EH (cell line): Measurements from ENCODE around the gene CCNL1.
A peak's percentile ranks its signal among the peaks of the same experiment; 100 is the strongest.

Source experiments
- DNase-seq: peaks from one replicate; pipeline ENCODE4 v3.0.0-alpha.2; 2015; ENCODE audit warnings: low read depth

The CCNL1 gene

DNA sequence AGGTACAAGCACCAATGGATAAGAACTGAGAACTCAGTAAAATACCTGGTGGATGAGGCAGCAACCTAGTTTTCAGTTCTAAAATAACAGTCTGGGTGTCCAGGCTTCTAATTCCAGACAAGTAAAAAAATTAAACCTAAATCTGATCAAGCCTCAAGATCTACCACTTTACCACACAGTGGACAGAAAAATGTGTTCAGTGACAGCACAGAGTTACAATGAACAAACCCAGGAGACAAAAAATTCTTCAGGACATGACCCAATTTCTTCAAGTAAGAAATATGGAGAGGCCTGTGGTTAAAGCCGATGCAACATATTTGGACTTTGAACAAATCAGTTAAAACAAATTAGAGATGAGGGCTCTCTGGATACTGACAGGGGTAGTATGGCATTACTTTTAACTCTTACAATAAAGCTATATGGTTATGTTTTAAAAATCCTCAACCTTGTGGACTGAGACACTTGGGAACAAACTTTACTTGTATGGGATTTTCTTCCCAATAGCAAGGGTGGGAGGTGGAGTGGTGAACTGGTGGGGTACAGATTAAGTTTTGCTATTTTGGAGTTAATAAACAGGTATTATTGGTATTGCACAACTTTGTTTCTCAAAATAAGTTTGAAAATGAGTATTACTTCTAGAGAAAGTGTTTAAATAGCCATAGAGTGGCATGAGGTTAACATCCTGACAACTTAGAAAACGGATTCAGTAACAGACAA is 14.2 kb downstream of the CCNL1 start:
- peak; percentile 61 for DNase-seq

- no peak for DNase-seq
These were observed 17.6 kb downstream of the CCNL1 start for GRCh38 chr3:157142315-157142714.

GRCh38 chr3:157139938-157140534 is 19.9 kb downstream of the CCNL1 start:
- no peak for DNase-seq

DNA sequence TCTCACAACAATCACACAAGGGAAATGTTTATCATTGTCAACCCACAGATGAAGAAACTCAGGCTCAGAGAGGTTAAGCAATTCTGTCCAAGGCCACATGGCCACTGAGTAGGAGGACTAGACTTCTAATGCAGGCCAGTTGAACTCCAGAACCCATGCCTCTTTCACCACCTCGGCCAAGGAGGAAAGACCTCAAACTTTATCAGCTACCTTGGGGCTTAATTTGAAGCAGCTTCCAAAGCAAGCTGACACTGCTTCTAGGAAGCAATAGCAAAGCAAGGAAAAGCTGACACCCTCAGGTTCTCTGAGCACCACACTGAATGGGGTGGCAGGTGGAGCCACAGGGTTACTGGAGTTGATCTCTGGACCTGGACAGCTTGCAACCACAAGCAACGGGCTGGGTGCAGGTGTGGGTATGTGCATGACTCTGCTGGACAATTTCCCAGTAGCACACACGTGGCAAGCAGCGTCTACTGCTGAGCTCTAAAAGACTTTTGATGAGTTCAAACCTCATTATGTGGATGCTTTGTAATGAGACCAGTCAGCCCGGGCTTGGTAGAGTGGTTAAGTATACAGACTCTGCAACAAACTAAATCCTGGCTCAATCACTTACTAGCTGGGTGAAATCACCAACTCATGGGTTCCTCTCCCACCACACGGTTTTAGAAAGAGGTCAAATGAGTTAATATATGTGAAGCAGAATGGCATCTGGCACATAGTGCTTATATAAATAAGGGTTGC is 23.1 kb downstream of the CCNL1 start:
- DNase-seq = no peak

GRCh38 chr3:157135671-157136396 is 24.1 kb downstream of the CCNL1 start:
- DNase-seq = peak; percentile 38

DNA sequence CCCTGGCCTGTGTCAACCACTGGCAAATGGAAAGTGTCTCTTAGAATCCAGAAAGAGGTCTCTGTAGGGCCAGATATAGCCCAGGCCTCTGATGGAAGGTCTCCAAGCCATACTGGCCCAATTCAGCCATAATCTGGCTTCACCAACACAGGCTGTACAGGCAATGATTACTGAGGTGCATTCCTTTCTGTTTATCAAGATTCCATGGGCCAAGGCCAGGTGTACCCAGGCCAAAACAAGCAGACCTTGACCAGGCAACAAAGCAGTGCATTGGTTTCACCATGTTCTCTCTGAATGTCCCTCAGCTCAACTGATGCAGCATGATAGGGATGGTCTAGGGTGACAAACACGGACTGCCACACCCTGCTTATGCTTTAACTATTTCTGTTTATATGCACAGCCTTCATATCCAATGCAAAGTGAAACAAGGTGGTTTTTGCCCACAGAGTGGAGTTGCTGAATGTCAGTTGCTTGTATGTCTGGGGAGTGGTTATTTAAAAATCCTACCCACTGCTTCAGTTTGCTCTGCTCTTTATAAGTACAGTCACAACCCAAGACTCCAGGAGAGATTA is 25.2 kb downstream of the CCNL1 start:
- DNase-seq = no peak

- DNase-seq = no peak
These were observed 26.3 kb downstream of the CCNL1 start for GRCh38 chr3:157133434-157134320.

DNA sequence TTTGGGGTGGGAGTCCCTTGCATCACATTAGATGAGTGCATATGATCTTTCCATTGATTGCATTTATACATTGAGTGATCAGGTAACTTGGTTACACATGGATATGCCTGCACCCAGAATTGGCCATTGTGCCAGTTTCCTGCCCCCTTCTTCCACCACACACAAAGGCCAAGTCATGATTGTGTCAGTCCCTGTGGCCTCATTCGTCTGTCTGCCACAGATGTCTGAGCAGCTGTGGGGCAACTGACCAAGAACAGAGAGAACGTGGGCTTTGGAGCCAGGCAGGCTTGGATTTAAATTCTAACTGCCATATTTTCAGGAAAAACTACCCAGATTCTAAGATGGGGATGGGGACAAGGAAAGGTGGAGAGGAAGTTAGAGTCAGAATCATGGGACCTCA is 27.0 kb downstream of the CCNL1 start:
- no peak for DNase-seq

DNA sequence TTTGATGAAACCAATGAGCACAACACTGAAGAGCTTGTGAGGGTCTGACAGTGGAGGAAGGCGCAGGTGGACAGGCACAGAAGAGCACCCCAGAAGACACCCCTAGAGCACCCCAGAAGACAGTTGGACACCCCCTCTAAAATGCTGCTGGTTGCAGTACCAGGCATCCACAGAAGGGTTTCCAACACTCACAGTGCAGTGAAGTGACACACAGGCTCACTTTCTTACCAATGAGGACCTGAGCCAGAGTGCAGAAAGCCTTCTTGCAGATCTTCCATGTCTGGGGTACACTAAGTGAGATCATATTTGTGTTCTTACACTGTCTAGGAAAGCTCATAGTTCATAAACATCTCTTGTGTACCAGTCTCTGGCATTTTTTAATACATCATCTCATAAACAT is 27.6 kb downstream of the CCNL1 start:
- DNase-seq = no peak

DNA sequence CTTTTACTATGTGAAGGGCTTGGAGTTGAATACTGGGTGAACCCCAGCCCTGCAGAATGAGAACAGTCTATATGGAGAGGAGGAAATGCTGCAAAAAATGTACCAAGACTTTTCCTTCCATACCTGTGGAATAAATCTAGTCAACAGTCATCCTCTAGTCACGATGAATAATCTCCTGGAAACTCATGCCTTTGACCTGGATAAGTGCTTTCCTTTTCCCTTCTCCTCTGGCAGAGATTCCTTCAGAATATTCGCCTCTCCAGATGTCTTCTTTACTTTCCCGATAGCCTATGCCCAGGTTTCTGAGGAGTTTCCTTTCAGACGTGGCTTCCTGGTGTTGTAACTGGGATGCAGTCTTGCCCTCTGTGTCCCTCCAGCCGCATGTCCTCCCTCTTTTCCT is 28.1 kb downstream of the CCNL1 start:
- no peak for DNase-seq

- DNase-seq = peak; percentile 52
These were observed 29.3 kb downstream of the CCNL1 start for GRCh38 chr3:157130467-157131251.

GRCh38 chr3:157129803-157130466 is 30.0 kb downstream of the CCNL1 start:
- no peak for DNase-seq

- peak; percentile 80 for DNase-seq
These were observed 30.9 kb downstream of the CCNL1 start for GRCh38 chr3:157128771-157129681.

GRCh38 chr3:157127831-157128767 is 31.8 kb downstream of the CCNL1 start:
- DNase-seq = peak; percentile 83

DNA sequence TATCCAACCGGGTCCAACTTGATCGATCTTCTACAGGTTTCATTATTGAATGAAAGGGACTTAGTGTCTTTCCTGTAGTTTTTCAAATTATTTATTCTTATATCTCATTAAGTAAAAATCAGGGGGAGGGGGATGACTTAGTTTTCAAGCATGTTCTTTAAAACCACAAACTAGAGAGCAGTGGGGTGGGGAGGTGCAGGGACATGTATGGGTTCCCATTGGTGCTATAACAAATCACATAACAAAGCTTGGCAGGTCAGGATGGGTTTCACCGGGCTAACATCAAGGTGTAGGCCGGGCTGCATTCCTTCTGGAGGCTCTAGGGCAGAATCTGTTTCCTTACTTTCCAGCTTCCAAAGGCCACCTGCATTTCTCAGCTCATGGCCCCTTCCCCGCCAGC is 32.7 kb downstream of the CCNL1 start:
- DNase-seq = no peak

DNA sequence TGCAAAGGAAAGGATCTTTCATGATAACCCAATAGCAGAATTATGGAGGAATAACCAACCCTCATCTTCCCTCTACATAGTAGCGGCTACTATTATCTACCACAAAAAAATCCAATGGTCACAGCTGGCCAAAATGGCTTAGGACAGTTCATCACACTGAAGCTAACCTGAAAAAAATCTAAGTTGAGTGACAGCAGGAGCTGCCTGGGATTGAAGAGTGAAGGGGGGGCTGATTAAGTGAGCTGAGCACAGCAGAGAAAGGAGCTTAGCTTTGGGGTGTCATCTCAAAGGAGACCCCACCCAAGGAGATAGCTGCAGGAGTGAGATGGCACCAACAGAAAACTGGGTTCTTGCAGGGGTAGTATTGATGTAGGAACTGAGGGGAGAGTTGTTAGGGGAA is 33.6 kb downstream of the CCNL1 start:
- DNase-seq = no peak

DNA sequence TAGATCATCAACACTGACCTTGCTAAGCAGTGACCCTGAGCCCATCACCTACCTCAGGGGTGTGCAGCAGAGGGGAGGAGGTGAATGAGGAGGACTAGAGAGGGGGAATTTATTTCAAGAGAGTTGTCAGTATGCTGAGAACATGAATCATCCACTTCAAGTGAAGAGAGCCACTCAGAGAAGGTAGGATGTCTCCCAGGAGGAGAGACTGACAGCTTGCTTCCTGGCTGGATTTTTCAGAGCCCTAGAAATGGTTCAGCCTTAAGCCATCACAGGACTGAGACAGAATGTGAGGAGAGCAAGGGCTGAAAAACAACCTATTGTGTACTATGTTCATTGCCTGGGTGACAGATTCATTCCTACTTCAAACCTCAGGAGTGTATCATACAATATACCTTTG is 34.8 kb downstream of the CCNL1 start:
- no peak for DNase-seq

DNA sequence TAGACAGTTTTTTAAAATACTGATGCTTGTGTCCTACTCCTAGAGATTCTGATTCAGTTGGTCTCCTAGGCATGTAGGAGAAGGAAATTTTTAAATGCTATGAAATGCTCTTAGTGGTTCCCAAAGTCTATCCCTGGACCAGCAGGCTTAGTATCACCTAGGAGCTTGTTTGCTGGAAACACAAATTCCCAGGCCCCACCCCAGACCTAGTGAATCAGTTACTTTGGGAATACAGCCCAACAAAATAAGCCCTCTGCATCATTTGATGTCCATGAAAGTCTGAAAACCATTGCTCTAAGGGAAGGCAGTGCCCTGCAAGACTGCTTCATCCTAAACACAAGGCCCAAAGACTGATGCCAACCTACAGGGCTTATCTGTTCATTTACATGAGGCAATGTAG is 36.3 kb downstream of the CCNL1 start:
- DNase-seq = no peak
